Astrocyte of the hippocampus (primary cell): ENCODE measurements around the gene FSTL4.
"Not testable (repeated sequence)": the region's sequence is repeated elsewhere in the genome, so short reads cannot be mapped to it uniquely, and the experiment has no call there.

ENCODE experiments used
- DNase-seq: peaks from one replicate; pipeline ENCODE4 v3.0.0; 2011; ENCODE audit warnings: low read depth, low spot score

The FSTL4 gene

GRCh38 chr5:133456933-133457402, 155.4 kb downstream of the FSTL4 start:
- no peak for DNase-seq

GRCh38 chr5:133455676-133456075, 156.7 kb downstream of the FSTL4 start:
- no peak for DNase-seq

GRCh38 chr5:133454442-133454841, 157.9 kb downstream of the FSTL4 start:
- DNase-seq = no peak

- DNase-seq = no peak
Observed at GRCh38 chr5:133453831-133454230, 158.5 kb downstream of the FSTL4 start.

GRCh38 chr5:133453084-133453780, 159.1 kb downstream of the FSTL4 start:
- no peak for DNase-seq

GRCh38 chr5:133451926-133452325, 160.4 kb downstream of the FSTL4 start:
- no peak for DNase-seq

- no peak for DNase-seq
Observed at GRCh38 chr5:133450286-133450685, 162.1 kb downstream of the FSTL4 start.

- no peak for DNase-seq
Observed at GRCh38 chr5:133449181-133449580, 163.2 kb downstream of the FSTL4 start.

- no peak for DNase-seq
Observed at GRCh38 chr5:133446440-133446839, 165.9 kb downstream of the FSTL4 start.

GRCh38 chr5:133445744-133446143, 166.6 kb downstream of the FSTL4 start:
- no peak for DNase-seq

- DNase-seq = not testable (repeated sequence)
Observed at GRCh38 chr5:133445204-133445603, 167.1 kb downstream of the FSTL4 start.

GRCh38 chr5:133444711-133445110, 167.6 kb downstream of the FSTL4 start:
- no peak for DNase-seq

- no peak for DNase-seq
Observed at GRCh38 chr5:133441166-133441815, 171.1 kb downstream of the FSTL4 start.

GRCh38 chr5:133440467-133441115, 171.8 kb downstream of the FSTL4 start:
- no peak for DNase-seq

GRCh38 chr5:133439859-133440258, 172.5 kb downstream of the FSTL4 start:
- DNase-seq = no peak

- no peak for DNase-seq
Observed at GRCh38 chr5:133438487-133438886, 173.9 kb downstream of the FSTL4 start.

- no peak for DNase-seq
Observed at GRCh38 chr5:133434336-133434735, 178.0 kb downstream of the FSTL4 start.

GRCh38 chr5:133433641-133434040, 178.7 kb downstream of the FSTL4 start:
- no peak for DNase-seq

GRCh38 chr5:133432956-133433532, 179.3 kb downstream of the FSTL4 start:
- DNase-seq = no peak

- no peak for DNase-seq
Observed at GRCh38 chr5:133431326-133431865, 180.9 kb downstream of the FSTL4 start.

- no peak for DNase-seq
Observed at GRCh38 chr5:133430095-133430494, 182.2 kb downstream of the FSTL4 start.

GRCh38 chr5:133429046-133429445, 183.3 kb downstream of the FSTL4 start:
- no peak for DNase-seq
